ENCODE results near the gene TMEM150B. TPM values are rescaled to one million over a fixed set of nuclear protein-coding genes. Genes with fewer than 3 reads are reported as not detected.

Gene TMEM150B
- total RNA-seq, 2 experiments from 2014 or later, result not detected

DNA sequence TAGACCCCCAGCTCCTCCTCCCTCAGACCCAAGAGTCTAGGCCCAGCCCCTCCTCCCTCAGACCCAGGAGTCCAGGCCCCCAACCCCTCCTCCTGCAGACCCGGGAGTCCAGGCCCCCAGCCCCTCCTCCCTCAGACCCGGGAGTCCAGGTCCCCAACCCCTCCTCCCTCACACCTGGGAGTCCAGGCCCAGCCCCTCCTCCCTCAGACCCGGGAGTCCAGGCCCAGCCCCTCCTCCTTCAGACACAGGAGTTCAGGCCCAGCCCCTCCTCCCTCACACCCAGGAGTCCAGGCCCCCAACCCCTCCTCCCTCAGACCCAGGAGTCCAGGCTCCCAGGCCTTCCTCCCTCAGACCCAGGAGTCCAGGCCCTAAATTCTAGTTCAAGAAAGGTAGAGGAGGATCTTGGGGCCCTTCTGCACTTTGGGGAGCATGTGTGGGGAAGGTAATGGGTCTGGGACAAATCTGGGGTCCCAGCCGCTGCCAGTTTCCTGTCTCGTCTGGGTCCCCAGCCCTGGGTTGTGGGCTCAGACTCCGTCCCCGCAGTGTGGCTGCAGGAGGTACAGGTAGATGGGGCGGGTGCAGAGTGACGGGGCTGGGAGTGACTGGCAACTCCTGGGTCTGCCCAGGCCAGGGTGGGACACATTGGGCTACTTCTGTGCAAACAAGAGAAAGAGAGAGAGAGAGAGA is 48.3 kb upstream of the TMEM150B start:
- no peaks in the 10 kb centered on the region for H3K36me3 ChIP-seq (ENCODE audit: insufficient read depth, low read length)
- H3K9me3 ChIP-seq (ENCODE audit: low read length), result no peaks in the 10 kb centered on the region
- H3K4me2 ChIP-seq (ENCODE audit: low read length), result no peak overlapping the region
- H2AFZ ChIP-seq (ENCODE audit: low read length), result no peak overlapping the region
- TF ChIP-seq EZH2phosphoT487 (IDR thresholded peaks at IDR 0.05; ENCODE audit: borderline replicate concordance, low read depth, low read length), result no peak
- TF ChIP-seq, protein P1, sequence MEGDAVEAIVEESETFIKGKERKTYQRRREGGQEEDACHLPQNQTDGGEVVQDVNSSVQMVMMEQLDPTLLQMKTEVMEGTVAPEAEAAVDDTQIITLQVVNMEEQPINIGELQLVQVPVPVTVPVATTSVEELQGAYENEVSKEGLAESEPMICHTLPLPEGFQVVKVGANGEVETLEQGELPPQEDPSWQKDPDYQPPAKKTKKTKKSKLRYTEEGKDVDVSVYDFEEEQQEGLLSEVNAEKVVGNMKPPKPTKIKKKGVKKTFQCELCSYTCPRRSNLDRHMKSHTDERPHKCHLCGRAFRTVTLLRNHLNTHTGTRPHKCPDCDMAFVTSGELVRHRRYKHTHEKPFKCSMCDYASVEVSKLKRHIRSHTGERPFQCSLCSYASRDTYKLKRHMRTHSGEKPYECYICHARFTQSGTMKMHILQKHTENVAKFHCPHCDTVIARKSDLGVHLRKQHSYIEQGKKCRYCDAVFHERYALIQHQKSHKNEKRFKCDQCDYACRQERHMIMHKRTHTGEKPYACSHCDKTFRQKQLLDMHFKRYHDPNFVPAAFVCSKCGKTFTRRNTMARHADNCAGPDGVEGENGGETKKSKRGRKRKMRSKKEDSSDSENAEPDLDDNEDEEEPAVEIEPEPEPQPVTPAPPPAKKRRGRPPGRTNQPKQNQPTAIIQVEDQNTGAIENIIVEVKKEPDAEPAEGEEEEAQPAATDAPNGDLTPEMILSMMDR (conservative IDR thresholded peaks at IDR 0.05; ENCODE audit: low read length), result no peak
- ChIA-PET CTCF (ENCODE audit: unreplicated experiment) (no interaction called here), POLR2A (no interaction called here)
- H3K9me2 ChIP-seq (ENCODE audit: insufficient read depth, low read length), result no peaks in the 10 kb centered on the region
- no peaks in the 10 kb centered on the region for H3K79me2 ChIP-seq (ENCODE audit: insufficient read depth, low read depth, low read length)
- H4K20me1 ChIP-seq (ENCODE audit: insufficient read depth, low read length), result no peaks in the 10 kb centered on the region
- H3K27ac ChIP-seq (ENCODE audit: low read depth, low read length, poor library complexity, severe bottlenecking), result no peak overlapping the region
- intact Hi-C loops (cut with micrococcal nuclease; ENCODE audit: unreplicated experiment), result no loop called here
- H3K4me1 ChIP-seq (ENCODE audit: insufficient read depth, low read length, poor library complexity, severe bottlenecking), result no peaks in the 10 kb centered on the region
- no TSS peak for BruUV-seq (replicated peaks)
- DNase-seq (ENCODE audit: low spot score), result no peak
- no peak overlapping the region for H3K4me3 ChIP-seq (ENCODE audit: low read depth, low read length, poor library complexity, severe bottlenecking)

DNA sequence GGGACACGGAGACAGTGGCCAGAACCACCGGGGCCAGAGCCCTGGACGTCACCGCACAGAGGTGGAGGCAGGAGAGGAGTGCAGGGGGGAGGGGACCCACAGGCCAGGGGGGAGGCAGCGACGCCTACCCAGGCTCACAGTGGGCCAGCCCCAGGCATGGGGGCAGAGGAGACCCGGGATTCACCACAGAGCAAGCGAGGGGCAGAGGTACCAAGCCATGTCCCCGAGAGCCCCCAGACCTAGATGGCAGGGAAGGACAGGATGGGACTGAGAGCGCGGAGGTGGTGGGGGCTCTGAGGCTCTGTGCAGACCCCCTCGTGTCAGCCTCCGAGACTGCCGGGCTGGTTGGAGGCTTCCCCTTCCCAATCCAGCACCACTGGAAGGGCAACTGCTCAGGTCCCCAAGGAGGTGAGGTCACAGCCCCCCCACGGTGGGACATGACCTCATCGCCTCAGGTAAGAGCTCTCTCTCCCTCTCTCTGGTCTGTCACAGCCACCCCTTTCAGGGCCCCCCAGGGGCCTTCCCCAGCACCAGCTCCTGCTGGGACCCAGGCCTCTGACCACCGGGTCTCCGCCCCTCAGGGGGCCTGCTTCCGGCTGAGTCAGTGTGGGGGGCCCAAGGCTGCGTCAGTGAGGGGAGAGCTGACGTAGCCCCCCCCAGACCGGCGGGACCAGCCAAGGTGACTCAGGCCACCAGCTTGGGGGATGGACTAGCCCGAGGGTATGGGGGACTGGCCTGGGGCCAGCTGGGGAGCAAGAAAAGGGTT is 47.4 kb upstream of the TMEM150B start:
- POLR2A ChIA-PET, result no interaction called here

More for the DNA sequence above, 47.4 kb upstream of the TMEM150B start:
- H3K27ac ChIP-seq (ENCODE audit: low read depth, low read length, poor library complexity, severe bottlenecking), result no peak overlapping the region
- no peaks in the 10 kb centered on the region for H3K4me1 ChIP-seq (ENCODE audit: insufficient read depth, low read length, poor library complexity, severe bottlenecking)
- BruUV-seq (replicated peaks), result no TSS peak
- CTCF ChIA-PET (ENCODE audit: unreplicated experiment), result no interaction called here
- no peaks in the 10 kb centered on the region for H3K9me2 ChIP-seq (ENCODE audit: insufficient read depth, low read length)
- TF ChIP-seq, protein P1 (conservative IDR thresholded peaks at IDR 0.05; ENCODE audit: low read length), result no peak
- no peak for TF ChIP-seq EZH2phosphoT487 (IDR thresholded peaks at IDR 0.05; ENCODE audit: borderline replicate concordance, low read depth, low read length)
- no peak for DNase-seq (ENCODE audit: low spot score)
- H3K79me2 ChIP-seq (ENCODE audit: insufficient read depth, low read depth, low read length), result no peaks in the 10 kb centered on the region
- intact Hi-C loops (cut with micrococcal nuclease; ENCODE audit: unreplicated experiment), result no loop called here
- H3K4me3 ChIP-seq (ENCODE audit: low read depth, low read length, poor library complexity, severe bottlenecking), result no peak overlapping the region
- H3K36me3 ChIP-seq (ENCODE audit: insufficient read depth, low read length), result no peaks in the 10 kb centered on the region
- H4K20me1 ChIP-seq (ENCODE audit: insufficient read depth, low read length), result no peaks in the 10 kb centered on the region
- H3K9me3 ChIP-seq (ENCODE audit: low read length), result no peaks in the 10 kb centered on the region
- H3K4me2 ChIP-seq (ENCODE audit: low read length), result no peak overlapping the region
- H2AFZ ChIP-seq (ENCODE audit: low read length), result no peak overlapping the region
